HAP-1 (cell line): ENCODE results near the gene FILIP1L.

Experiments
- DNase-seq, 2 experiments: peaks; one replicate each; pipeline ENCODE4 v3.0.0-alpha.2; 2016 to 2020; ENCODE audit warnings: low spot score in 2 of 2
- H3K27me3 ChIP-seq: fragments of 250-450 bp; sonication (Bioruptor Pico); 2 replicates; pipeline ENCODE4 v1.5.1; 2020; ENCODE audit warnings: low read depth, mild to moderate bottlenecking, moderate library complexity
- H3K36me3 ChIP-seq: fragments of 250-450 bp; sonication (Bioruptor Pico); replicated peaks from 2 replicates; pipeline ENCODE4 v1.5.1; 2020; ENCODE audit warnings: mild to moderate bottlenecking
- H3K4me1 ChIP-seq: fragments of 250-450 bp; sonication (Bioruptor Pico); 2 replicates; pipeline ENCODE4 v1.5.1; 2020; ENCODE audit warnings: mild to moderate bottlenecking
- H3K4me3 ChIP-seq: fragments of 250-450 bp; sonication (Bioruptor Pico); 2 replicates; pipeline ENCODE4 v1.5.1; 2020; ENCODE audit warnings: mild to moderate bottlenecking, moderate library complexity
- H3K9me3 ChIP-seq: fragments of 250-450 bp; sonication (Bioruptor Pico); 2 replicates; pipeline ENCODE4 v1.5.1; 2020; ENCODE audit warnings: mild to moderate bottlenecking, moderate library complexity
- in situ Hi-C: fragments of 300-500 bp; cut with MboI; formaldehyde crosslinking; loops from 3 replicates; pipeline ENCODE4 v1.14.3; 2020; ENCODE audit warnings: low sequenced_read_pairs, inconsistent platforms, mixed read lengths

FILIP1L gene

GRCh38 chr3:99961756-99962515 lies 152.4 kb downstream of the FILIP1L start:
- in situ Hi-C loops, result no loop called here

GRCh38 chr3:99960941-99961340 lies 153.4 kb downstream of the FILIP1L start:
- Histone ChIP-seq H3K36me3 (no peaks in the 10 kb centered on the region), H3K4me1 (peaks cover 12% of the 10 kb centered on the region), H3K4me3 (no peak overlapping the region), H3K9me3 (no peaks in the 10 kb centered on the region), H3K27me3 (no peaks in the 10 kb centered on the region)
- peak; percentile 33 to 68 for DNase-seq
- in situ Hi-C loops, result no loop called here

More at GRCh38 chr3:99961756-99962515, 152.4 kb downstream of the FILIP1L start:
- no peak overlapping the region for H3K4me3 ChIP-seq
- H3K9me3 ChIP-seq, result no peaks in the 10 kb centered on the region
- H3K27me3 ChIP-seq, result no peaks in the 10 kb centered on the region
- no peaks in the 10 kb centered on the region for H3K36me3 ChIP-seq
- DNase-seq, result no peak
- peaks cover 12% of the 10 kb centered on the region for H3K4me1 ChIP-seq

- Histone ChIP-seq H3K4me1 (peaks cover 15% of the 10 kb centered on the region), H3K36me3 (no peaks in the 10 kb centered on the region), H3K27me3 (no peaks in the 10 kb centered on the region), H3K4me3 (no peak overlapping the region), H3K9me3 (no peaks in the 10 kb centered on the region)
- DNase-seq, result peak in 1 of 2 experiments; percentile 32
- in situ Hi-C loops, result no loop called here
Measured at GRCh38 chr3:99960123-99960878, 154.0 kb downstream of the FILIP1L start.

GRCh38 chr3:99958222-99958912 lies 155.9 kb downstream of the FILIP1L start:
- DNase-seq, result no peak
- H3K27me3 ChIP-seq, result no peaks in the 10 kb centered on the region
- in situ Hi-C loops, result no loop called here
- H3K9me3 ChIP-seq, result no peaks in the 10 kb centered on the region
- H3K4me1 ChIP-seq, result peaks cover 34% of the 10 kb centered on the region
- no peaks in the 10 kb centered on the region for H3K36me3 ChIP-seq
- no peak overlapping the region for H3K4me3 ChIP-seq

GRCh38 chr3:99957151-99957796 lies 157.0 kb downstream of the FILIP1L start:
- Histone ChIP-seq H3K4me3 (no peak overlapping the region), H3K27me3 (no peaks in the 10 kb centered on the region), H3K9me3 (no peaks in the 10 kb centered on the region), H3K4me1 (peaks cover 44% of the 10 kb centered on the region), H3K36me3 (no peaks in the 10 kb centered on the region)
- no peak for DNase-seq
- in situ Hi-C loops, result no loop called here

GRCh38 chr3:99955773-99956562 lies 158.3 kb downstream of the FILIP1L start:
- Histone ChIP-seq H3K4me3 (no peak overlapping the region), H3K9me3 (no peaks in the 10 kb centered on the region), H3K36me3 (no peaks in the 10 kb centered on the region), H3K4me1 (peaks cover 53% of the 10 kb centered on the region), H3K27me3 (no peaks in the 10 kb centered on the region)
- in situ Hi-C loops, result no loop called here
- no peak for DNase-seq

- no peaks in the 10 kb centered on the region for H3K27me3 ChIP-seq
- H3K9me3 ChIP-seq, result no peaks in the 10 kb centered on the region
- H3K36me3 ChIP-seq, result no peaks in the 10 kb centered on the region
- H3K4me1 ChIP-seq, result peaks cover 53% of the 10 kb centered on the region
- in situ Hi-C loops, result no loop called here
- no peak overlapping the region for H3K4me3 ChIP-seq
- peak in 1 of 2 experiments; percentile 81 for DNase-seq
Measured at GRCh38 chr3:99954914-99955644, 159.2 kb downstream of the FILIP1L start.

GRCh38 chr3:99953596-99953995 lies 160.7 kb downstream of the FILIP1L start:
- H3K36me3 ChIP-seq, result no peaks in the 10 kb centered on the region
- no peak overlapping the region for H3K4me3 ChIP-seq
- in situ Hi-C loops, result no loop called here
- no peaks in the 10 kb centered on the region for H3K27me3 ChIP-seq
- H3K4me1 ChIP-seq, result peaks cover 53% of the 10 kb centered on the region
- peak; percentile 49 to 92 for DNase-seq
- no peaks in the 10 kb centered on the region for H3K9me3 ChIP-seq

GRCh38 chr3:99952306-99952705 lies 162.0 kb downstream of the FILIP1L start:
- H3K4me1 ChIP-seq, result peaks cover 53% of the 10 kb centered on the region

GRCh38 chr3:99951701-99952100 lies 162.6 kb downstream of the FILIP1L start:
- H3K27me3 ChIP-seq, result no peaks in the 10 kb centered on the region
- H3K36me3 ChIP-seq, result no peaks in the 10 kb centered on the region
- H3K9me3 ChIP-seq, result no peaks in the 10 kb centered on the region
- DNase-seq, result no peak
- no peak overlapping the region for H3K4me3 ChIP-seq
- peaks cover 53% of the 10 kb centered on the region for H3K4me1 ChIP-seq
- in situ Hi-C loops, result no loop called here

More at GRCh38 chr3:99952306-99952705, 162.0 kb downstream of the FILIP1L start:
- Histone ChIP-seq H3K27me3 (no peaks in the 10 kb centered on the region), H3K9me3 (no peaks in the 10 kb centered on the region), H3K36me3 (no peaks in the 10 kb centered on the region), H3K4me3 (no peak overlapping the region)
- no peak for DNase-seq
- in situ Hi-C loops, result no loop called here

GRCh38 chr3:99950921-99951320 lies 163.4 kb downstream of the FILIP1L start:
- Histone ChIP-seq H3K4me1 (peaks cover 61% of the 10 kb centered on the region), H3K4me3 (no peak overlapping the region), H3K27me3 (no peaks in the 10 kb centered on the region), H3K36me3 (no peaks in the 10 kb centered on the region), H3K9me3 (no peaks in the 10 kb centered on the region)
- peak in 1 of 2 experiments; percentile 17 for DNase-seq
- in situ Hi-C loops, result no loop called here

- peaks cover 61% of the 10 kb centered on the region for H3K4me1 ChIP-seq
- no peaks in the 10 kb centered on the region for H3K27me3 ChIP-seq
- H3K9me3 ChIP-seq, result no peaks in the 10 kb centered on the region
- H3K36me3 ChIP-seq, result no peaks in the 10 kb centered on the region
- H3K4me3 ChIP-seq, result no peak overlapping the region
- no peak for DNase-seq
- in situ Hi-C loops, result no loop called here
Measured at GRCh38 chr3:99949956-99950670, 164.2 kb downstream of the FILIP1L start.
